ENCODE data around the gene MTHFD2.
"Not testable (repeated sequence)": the region's sequence is repeated elsewhere in the genome, so short reads cannot be mapped to it uniquely, and the experiment has no call there.

MTHFD2 gene

DNA sequence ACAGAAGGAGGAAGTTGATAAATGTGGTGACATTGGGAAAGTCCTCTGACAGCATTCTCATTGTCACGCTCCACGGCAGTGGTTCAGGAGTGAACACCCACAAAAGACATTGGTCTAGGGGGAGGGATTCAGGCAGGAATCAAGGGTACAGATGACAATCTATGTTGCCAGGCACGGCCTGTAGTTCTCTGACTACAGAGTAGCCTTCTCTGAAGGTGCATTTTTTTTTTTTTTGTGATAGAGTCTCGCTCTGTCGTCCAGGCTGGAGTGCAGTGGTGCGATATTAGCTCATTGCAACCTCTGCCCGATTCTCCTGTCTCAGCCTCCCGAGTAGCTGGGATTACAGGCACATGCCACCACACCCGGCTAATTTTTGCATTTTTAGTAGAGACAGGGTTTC lies 12.4 kb upstream of the MTHFD2 start:
- Mint-ChIP-seq H3K4me1 (ENCODE audit: low read depth) (peaks cover 47% of the 10 kb centered on the region), H3K27me3 (ENCODE audit: low read depth) (no peaks in the 10 kb centered on the region), H3K9me3 (peaks cover 4% of the 10 kb centered on the region), H3K27ac (peak overlapping the region; percentile 89), H3K4me3 (peak overlapping the region; percentile 18), H3K36me3 (ENCODE audit: low read depth) (peaks cover 3% of the 10 kb centered on the region)

DNA sequence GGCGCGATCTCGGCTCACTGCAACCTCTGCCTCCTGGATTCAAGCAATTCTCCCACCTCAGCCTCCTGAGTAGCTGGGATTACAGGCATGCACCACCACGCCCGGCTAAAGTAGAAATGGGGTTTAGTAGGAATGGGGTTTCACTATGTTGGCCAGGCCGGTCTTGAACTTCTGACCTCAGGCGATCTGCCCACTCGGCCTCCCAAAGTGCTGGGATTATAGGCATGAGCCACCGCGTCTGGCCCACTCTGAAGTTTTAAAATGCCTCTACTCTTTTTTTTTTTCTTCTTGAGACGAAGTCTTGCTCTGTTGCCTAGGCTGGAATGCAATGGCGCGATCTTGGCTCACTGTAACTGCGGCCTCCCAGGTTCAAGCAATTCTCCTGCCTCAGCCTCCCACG lies 11.7 kb upstream of the MTHFD2 start:
- H3K27ac Mint-ChIP-seq, result peak overlapping the region; percentile 89
- not testable (repeated sequence) for H3K9me3 Mint-ChIP-seq

DNA sequence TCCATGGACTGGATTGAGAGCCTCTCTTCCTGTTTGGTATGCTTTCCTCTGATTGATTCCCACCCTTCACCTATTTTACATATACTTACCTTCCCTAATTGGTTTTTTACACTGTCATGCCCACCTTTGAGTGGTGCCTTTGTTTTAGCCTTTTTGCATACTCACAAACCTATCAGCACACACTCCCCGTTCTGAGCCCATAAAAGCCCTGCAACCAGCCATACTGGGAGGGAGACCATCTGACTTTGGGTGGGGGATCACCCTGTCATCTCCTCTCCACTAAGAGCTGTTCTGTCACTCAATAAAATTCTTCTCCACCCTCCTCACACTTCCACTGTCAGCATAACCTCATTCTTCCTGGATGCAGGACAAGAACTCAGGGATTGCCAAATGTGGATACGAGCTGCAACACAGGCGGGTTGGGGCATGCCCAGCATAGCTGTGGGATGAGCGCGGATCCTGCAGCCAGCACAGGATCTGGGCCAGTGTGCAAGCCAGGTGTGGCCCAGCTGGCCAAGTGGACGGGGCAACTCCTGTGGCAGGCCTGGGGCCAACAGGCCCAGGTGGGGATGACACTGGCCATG lies 10.3 kb upstream of the MTHFD2 start:
- Mint-ChIP-seq H3K4me1 (ENCODE audit: low read depth) (peaks cover 47% of the 10 kb centered on the region), H3K27ac (peak overlapping the region; percentile 50), H3K36me3 (ENCODE audit: low read depth) (peaks cover 3% of the 10 kb centered on the region), H3K4me3 (no peak overlapping the region), H3K9me3 (peaks cover 4% of the 10 kb centered on the region), H3K27me3 (ENCODE audit: low read depth) (no peaks in the 10 kb centered on the region)

More for the DNA sequence above, 11.7 kb upstream of the MTHFD2 start:
- H3K36me3 Mint-ChIP-seq (ENCODE audit: low read depth); H3K27me3 Mint-ChIP-seq (ENCODE audit: low read depth): not testable (repeated sequence)
- H3K4me1 Mint-ChIP-seq (ENCODE audit: low read depth), result peaks cover 44% of the 10 kb centered on the region
- peak overlapping the region; percentile 4 for H3K4me3 Mint-ChIP-seq

DNA sequence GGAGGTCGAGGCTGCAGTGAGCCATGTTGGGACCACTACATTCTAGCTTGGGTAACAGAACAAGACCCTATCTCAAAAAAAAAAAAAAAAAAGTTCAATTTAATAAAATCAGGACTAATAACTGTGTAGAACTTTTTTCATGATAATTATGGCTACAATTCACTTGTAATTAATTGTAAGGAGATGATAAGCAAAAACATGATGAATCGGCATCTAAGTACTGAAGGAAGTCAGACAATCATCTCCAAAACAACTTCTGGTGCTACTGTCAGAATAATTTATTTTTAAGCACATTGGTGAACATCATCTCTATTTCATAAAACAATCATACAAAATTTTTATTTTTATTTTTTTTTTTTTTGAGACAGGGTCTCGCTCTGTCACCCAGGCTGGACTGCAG lies 9.7 kb upstream of the MTHFD2 start:
- no peak overlapping the region for H3K27ac Mint-ChIP-seq
- H3K4me3 Mint-ChIP-seq, result no peak overlapping the region
- no peaks in the 10 kb centered on the region for H3K27me3 Mint-ChIP-seq (ENCODE audit: low read depth)
- peaks cover 4% of the 10 kb centered on the region for H3K9me3 Mint-ChIP-seq
- peaks cover 3% of the 10 kb centered on the region for H3K36me3 Mint-ChIP-seq (ENCODE audit: low read depth)
- peaks cover 46% of the 10 kb centered on the region for H3K4me1 Mint-ChIP-seq (ENCODE audit: low read depth)

DNA sequence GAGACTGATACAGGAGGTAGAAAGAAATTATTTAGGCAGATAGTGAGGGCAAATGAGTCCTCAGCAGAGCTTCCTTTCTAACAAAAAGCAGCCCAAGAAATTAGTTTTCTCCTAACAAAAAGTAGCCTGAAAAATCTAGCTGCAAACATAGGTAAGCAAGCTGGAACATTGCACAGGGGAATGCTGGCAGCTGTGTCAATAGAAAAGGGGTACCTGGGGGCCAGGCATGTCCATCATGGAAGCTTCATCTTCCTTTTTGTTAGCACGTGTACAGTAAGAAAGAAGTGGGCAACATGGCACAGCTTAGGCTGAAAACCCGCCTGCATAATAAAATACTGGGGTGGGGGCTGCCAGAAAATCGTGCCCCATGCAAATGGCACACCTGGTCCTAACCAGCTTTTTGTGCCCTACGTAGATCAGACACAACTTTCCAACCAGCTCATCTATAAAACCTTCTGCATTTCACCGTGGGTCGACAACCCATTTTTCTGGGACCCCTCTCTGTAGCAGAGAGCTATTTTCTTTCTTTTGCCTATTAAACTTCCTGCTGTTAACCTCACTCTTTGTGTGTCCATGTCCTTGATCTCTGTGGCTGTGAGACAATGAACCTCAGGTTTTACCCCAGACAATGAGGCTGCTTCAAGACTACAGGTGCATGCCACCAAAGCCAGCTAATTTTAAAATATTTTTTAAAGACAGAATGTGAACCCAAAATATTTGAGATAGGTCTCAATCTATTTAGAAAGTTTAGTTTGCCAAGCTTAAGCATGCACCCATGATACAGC lies 6.6 kb upstream of the MTHFD2 start:
- Mint-ChIP-seq H3K27me3 (ENCODE audit: low read depth) (no peaks in the 10 kb centered on the region), H3K9me3 (no peaks in the 10 kb centered on the region), H3K36me3 (ENCODE audit: low read depth) (no peaks in the 10 kb centered on the region), H3K4me3 (no peak overlapping the region), H3K4me1 (ENCODE audit: low read depth) (peaks cover 26% of the 10 kb centered on the region), H3K27ac (no peak overlapping the region)

DNA sequence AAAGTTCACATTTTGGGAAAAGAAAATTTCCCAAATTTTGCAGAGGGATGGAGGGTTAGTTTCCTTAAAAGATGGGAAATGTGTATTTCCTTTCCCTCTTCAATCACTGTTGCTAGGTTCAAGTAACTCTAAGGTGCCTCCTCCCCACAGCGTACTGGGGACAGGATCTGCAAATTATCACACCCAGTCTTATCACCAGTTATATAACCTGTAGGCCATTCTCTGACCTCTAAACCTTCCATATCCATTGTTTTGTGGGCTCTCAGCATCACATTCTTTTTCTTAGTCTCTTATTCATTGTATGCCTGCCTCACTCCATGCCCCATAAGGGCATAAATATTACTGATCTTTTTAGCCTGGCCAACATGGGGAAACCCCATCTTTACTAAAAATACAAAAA lies 3.6 kb upstream of the MTHFD2 start:
- Mint-ChIP-seq H3K36me3 (ENCODE audit: low read depth) (peaks cover 9% of the 10 kb centered on the region), H3K4me3 (no peak overlapping the region), H3K27ac (no peak overlapping the region), H3K9me3 (no peaks in the 10 kb centered on the region), H3K4me1 (ENCODE audit: low read depth) (peaks cover 34% of the 10 kb centered on the region), H3K27me3 (ENCODE audit: low read depth) (no peaks in the 10 kb centered on the region)

DNA sequence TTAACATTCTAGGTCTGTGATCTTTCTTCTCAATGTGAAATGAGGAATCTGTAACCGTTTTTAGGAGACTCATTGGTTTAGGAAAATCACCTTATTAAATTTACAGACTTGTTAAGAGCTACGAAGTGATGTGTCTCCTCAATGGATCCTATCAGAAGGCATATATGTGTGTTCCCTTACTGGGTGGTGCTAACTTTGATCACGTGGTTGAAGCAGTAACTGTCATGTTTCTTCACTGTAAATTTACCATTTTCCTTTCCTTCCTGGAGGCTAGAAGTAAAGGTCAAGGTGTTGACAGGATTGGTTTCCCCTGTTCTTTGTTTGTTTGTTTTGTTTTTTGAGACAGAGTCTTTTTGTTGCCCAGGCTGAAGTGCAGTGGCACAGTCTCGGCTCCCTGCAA lies 1.4 kb upstream of the MTHFD2 start:
- H3K4me1 Mint-ChIP-seq (ENCODE audit: low read depth), result peaks cover 42% of the 10 kb centered on the region
- no peaks in the 10 kb centered on the region for H3K9me3 Mint-ChIP-seq
- H3K27me3 Mint-ChIP-seq (ENCODE audit: low read depth), result no peaks in the 10 kb centered on the region
- H3K36me3 Mint-ChIP-seq (ENCODE audit: low read depth), result peaks cover 17% of the 10 kb centered on the region
- H3K4me3 Mint-ChIP-seq, result no peak overlapping the region
- H3K27ac Mint-ChIP-seq, result no peak overlapping the region

DNA sequence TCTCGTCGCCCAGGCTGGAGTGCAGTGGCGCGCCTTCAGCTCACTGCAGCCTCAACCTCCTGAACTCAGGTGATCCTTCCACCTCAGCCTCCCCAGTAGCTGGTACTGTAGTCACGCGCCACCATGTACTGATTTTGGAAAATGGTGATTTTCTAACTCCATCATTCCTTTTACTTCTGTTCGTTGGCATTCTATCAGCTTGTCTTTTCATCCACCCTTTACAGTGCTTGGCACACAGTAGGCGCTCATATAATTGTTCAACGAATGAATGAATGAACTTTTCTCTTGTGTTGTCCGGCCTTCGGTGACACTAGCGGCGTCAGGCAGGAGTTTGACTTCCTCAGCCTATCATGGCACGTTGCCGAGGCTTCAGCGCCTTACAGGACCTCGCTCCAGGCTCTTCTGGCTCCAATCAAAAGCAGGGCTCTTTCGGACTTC lies 373 bp upstream of the MTHFD2 start:
- Mint-ChIP-seq H3K4me3 (peak overlapping the region; percentile 99), H3K27ac (peak overlapping the region; percentile 99), H3K9me3 (no peaks in the 10 kb centered on the region), H3K36me3 (ENCODE audit: low read depth) (peaks cover 17% of the 10 kb centered on the region), H3K4me1 (ENCODE audit: low read depth) (peaks cover 38% of the 10 kb centered on the region), H3K27me3 (ENCODE audit: low read depth) (no peaks in the 10 kb centered on the region)

DNA sequence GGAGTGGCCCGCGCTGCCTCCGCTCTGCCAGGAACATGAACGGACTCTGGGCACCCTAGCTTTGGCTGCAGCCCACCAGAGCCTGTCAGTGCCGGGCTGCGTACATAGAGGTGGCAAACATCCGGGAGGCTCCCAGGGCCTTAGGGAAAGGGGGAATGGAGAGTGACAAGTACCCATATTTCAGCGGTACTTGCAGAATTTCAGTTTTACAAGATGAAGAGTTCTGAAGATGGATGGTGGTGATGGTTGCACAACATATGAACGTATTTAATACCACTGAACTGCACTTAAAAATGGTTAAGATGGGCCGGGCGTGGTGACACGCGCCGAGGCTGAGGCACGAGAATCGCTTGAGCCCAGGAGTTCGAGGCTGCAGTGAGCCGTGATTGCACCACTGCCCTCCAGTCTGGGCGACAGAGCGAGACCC lies 873 bp downstream of the MTHFD2 start:
- Mint-ChIP-seq H3K27ac (peak overlapping the region; percentile 97), H3K36me3 (ENCODE audit: low read depth) (peaks cover 22% of the 10 kb centered on the region), H3K9me3 (no peaks in the 10 kb centered on the region), H3K4me1 (ENCODE audit: low read depth) (peaks cover 48% of the 10 kb centered on the region), H3K4me3 (peak overlapping the region; percentile 99), H3K27me3 (ENCODE audit: low read depth) (no peaks in the 10 kb centered on the region)

DNA sequence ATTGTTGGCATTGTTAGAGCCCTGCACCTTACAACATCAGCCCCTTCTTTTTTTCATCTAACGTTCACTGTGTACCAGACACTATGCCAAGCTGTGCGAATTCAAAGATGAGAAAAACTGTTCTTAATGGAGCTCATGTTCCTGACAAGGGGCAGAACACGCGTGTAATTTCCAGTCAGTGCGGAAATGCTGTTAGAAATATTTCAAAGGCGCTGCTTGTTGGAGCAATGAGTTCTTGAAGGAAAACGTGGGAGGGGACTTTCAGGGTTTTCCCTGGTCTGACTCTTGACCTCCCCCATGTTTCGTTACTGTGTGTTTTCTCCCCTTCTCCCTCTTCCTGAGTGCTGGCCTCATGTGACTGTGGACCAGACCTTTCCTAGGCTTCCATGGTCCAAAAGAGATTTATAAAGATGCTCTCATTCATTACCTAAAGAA lies 1.5 kb downstream of the MTHFD2 start:
- Mint-ChIP-seq H3K27me3 (ENCODE audit: low read depth) (no peaks in the 10 kb centered on the region), H3K9me3 (no peaks in the 10 kb centered on the region), H3K36me3 (ENCODE audit: low read depth) (peaks cover 26% of the 10 kb centered on the region), H3K4me3 (peak overlapping the region; percentile 99), H3K4me1 (ENCODE audit: low read depth) (peaks cover 52% of the 10 kb centered on the region), H3K27ac (peak overlapping the region; percentile 97)

DNA sequence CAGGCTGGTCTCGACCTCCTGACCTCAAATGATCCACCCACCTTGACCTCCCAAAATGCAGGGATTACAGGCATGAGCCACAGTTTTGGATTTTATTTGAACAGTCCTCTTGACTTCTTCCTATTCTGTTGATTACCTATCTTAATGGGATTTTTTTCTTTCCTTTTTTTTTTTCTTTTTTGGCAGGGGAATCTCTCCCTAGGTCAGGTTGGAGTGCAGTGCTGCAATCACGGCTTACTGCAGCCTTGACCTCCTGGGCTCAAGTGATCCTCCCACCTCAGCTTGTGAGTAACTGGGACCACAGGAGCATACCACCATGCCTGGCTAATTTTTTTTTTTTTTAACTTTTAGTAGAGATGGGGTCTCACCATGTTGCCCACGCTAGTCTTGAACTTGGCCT lies 2.8 kb downstream of the MTHFD2 start:
- H3K27ac Mint-ChIP-seq, result no peak overlapping the region
- H3K4me3 Mint-ChIP-seq, result peak overlapping the region; percentile 99
- H3K27me3 Mint-ChIP-seq (ENCODE audit: low read depth), result no peaks in the 10 kb centered on the region
- H3K36me3 Mint-ChIP-seq (ENCODE audit: low read depth), result peaks cover 35% of the 10 kb centered on the region
- H3K9me3 Mint-ChIP-seq, result no peaks in the 10 kb centered on the region
- peaks cover 65% of the 10 kb centered on the region for H3K4me1 Mint-ChIP-seq (ENCODE audit: low read depth)

DNA sequence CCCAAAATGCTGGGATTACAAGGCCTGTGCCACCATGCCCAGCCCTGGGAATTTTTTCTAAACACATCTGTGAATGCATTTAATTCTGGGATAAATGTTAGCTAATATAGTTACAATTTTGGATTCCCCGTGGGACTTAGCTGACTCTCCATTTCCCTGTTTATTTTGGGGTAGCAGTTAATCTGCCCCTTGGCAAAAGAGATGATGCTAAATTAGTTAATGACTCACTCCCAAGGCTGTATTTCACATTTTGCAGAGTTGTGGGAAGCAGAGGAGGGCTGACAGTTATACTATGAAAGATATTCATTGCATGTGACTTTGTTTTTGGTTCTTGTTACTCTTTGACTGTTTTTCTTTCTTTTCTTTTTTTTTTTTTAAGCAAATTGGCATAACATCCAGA lies 3.2 kb downstream of the MTHFD2 start:
- peak overlapping the region; percentile 99 for H3K4me3 Mint-ChIP-seq
- peaks cover 38% of the 10 kb centered on the region for H3K36me3 Mint-ChIP-seq (ENCODE audit: low read depth)
- no peaks in the 10 kb centered on the region for H3K27me3 Mint-ChIP-seq (ENCODE audit: low read depth)
- H3K4me1 Mint-ChIP-seq (ENCODE audit: low read depth), result peaks cover 69% of the 10 kb centered on the region
- peak overlapping the region; percentile 58 for H3K27ac Mint-ChIP-seq
- no peaks in the 10 kb centered on the region for H3K9me3 Mint-ChIP-seq

DNA sequence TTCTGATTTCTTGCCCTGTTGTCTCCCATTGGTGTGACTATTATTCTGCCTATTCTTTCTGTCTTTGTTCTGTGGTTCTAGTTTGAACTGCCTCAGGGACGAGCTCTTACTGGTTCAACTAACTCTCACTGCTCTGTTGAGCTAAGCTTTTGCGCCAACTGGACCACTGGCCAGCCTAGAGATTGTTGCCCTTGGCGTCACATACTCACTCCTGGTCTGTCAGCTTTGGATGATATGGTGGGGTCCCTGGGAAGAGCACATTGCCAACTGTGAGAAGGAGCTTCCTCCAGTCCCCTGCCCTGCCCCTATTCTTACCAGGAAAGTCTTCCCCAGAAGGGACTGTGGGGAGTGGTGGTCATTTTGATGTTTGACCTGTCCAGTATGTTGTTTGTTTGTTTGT lies 6.0 kb downstream of the MTHFD2 start:
- peak overlapping the region; percentile 80 for H3K4me3 Mint-ChIP-seq
- H3K27ac Mint-ChIP-seq, result peak overlapping the region; percentile 96
- peaks cover 66% of the 10 kb centered on the region for H3K4me1 Mint-ChIP-seq (ENCODE audit: low read depth)
- H3K36me3 Mint-ChIP-seq (ENCODE audit: low read depth), result peaks cover 55% of the 10 kb centered on the region
- H3K27me3 Mint-ChIP-seq (ENCODE audit: low read depth), result no peaks in the 10 kb centered on the region
- H3K9me3 Mint-ChIP-seq, result no peaks in the 10 kb centered on the region

DNA sequence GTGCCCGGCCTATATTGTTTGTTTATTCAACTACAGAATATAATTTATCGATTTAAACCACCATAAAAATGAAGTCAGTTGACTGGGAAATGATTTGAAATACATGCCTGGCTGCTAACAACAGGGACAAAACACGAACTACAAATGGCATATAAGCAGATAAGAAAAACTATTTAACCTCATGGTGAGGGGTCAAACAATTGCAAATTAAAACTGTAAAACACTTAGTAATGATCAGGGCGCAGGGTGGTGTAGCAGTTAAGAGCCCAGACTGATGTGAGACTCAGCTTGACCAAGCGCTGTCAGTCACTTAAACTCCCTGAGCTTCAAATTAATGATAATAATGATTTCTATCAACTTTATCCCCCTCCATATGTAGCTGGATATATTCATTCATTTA lies 6.7 kb downstream of the MTHFD2 start:
- Mint-ChIP-seq H3K4me1 (ENCODE audit: low read depth) (peaks cover 69% of the 10 kb centered on the region), H3K4me3 (peak overlapping the region; percentile 80), H3K9me3 (no peaks in the 10 kb centered on the region), H3K36me3 (ENCODE audit: low read depth) (peaks cover 54% of the 10 kb centered on the region), H3K27ac (peak overlapping the region; percentile 96), H3K27me3 (ENCODE audit: low read depth) (no peaks in the 10 kb centered on the region)

DNA sequence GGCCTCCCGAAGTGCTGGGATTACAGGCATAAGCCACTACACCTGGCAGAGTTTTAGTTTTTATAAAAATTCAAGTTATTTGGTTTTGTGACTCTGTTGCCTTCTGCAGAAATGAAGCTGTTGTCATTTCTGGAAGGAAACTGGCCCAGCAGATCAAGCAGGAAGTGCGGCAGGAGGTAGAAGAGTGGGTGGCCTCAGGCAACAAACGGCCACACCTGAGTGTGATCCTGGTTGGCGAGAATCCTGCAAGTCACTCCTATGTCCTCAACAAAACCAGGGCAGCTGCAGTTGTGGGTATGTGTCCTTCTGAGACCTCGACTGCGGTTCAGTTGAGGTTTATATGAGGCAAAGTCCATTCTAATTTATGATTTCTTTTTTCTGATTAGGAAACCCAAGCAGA lies 7.2 kb downstream of the MTHFD2 start:
- Mint-ChIP-seq H3K27me3 (ENCODE audit: low read depth) (no peaks in the 10 kb centered on the region), H3K27ac (peak overlapping the region; percentile 96), H3K4me3 (peak overlapping the region; percentile 80), H3K9me3 (no peaks in the 10 kb centered on the region), H3K36me3 (ENCODE audit: low read depth) (peaks cover 53% of the 10 kb centered on the region), H3K4me1 (ENCODE audit: low read depth) (peaks cover 65% of the 10 kb centered on the region)
